Liver (tissue), 9 donors: ENCODE measurements around the gene ETFDH. TPM values are rescaled to one million over a fixed set of nuclear protein-coding genes. Genes with fewer than 3 reads are reported as not detected.

Experiments
- DNase-seq: peaks from one replicate; pipeline ENCODE4 v3.0.0-alpha.2; 2017; ENCODE audit warnings: low spot score
- H3K27ac ChIP-seq, 2 donors: one replicate each; pipeline ENCODE4 v1.7.0; 2013; ENCODE audit warnings: inconsistent platforms in 2 of 2, low read length in 2 of 2, control low read depth in 1 of 2, low read depth in 1 of 2, mild to moderate bottlenecking in 1 of 2
- H3K27me3 ChIP-seq, 4 donors: one replicate each; pipeline versions ENCODE4 v1.6.1 to v1.7.0; 2013; ENCODE audit warnings: low read length in 3 of 4, inconsistent platforms in 1 of 4, mild to moderate bottlenecking in 1 of 4, moderate library complexity in 1 of 4; ENCODE audit not compliant: control insufficient read depth in 4 of 4, insufficient read depth in 4 of 4
- H3K36me3 ChIP-seq, 4 donors: one replicate each; pipeline versions ENCODE4 v1.6.1 to v1.7.0; 2013; ENCODE audit warnings: low read length in 3 of 4, mild to moderate bottlenecking in 3 of 4, low read depth in 1 of 4, moderate library complexity in 1 of 4; ENCODE audit not compliant: control insufficient read depth in 4 of 4, insufficient read depth in 3 of 4
- H3K4me1 ChIP-seq, 4 donors: one replicate each; pipeline versions ENCODE4 v1.6.1 to v1.7.0; 2013; ENCODE audit warnings: low read length in 3 of 4, mild to moderate bottlenecking in 3 of 4, moderate library complexity in 1 of 4; ENCODE audit not compliant: control insufficient read depth in 4 of 4, insufficient read depth in 4 of 4
- H3K4me3 ChIP-seq, 3 donors: one replicate each; pipeline versions ENCODE4 v1.6.1 to v1.7.0; 2013; ENCODE audit warnings: low read length in 3 of 3, control low read depth in 1 of 3, low read depth in 1 of 3, mild to moderate bottlenecking in 1 of 3
- H3K9ac ChIP-seq, 2 donors: one replicate each; pipeline ENCODE4 v1.7.0; 2013; ENCODE audit warnings: low read length in 2 of 2, mild to moderate bottlenecking in 2 of 2, moderate library complexity in 2 of 2, control low read depth in 1 of 2, low read depth in 1 of 2
- H3K9me3 ChIP-seq, 4 donors: one replicate each; pipeline versions ENCODE4 v1.6.1 to v1.7.0; 2013; ENCODE audit warnings: low read length in 3 of 4; ENCODE audit not compliant: control insufficient read depth in 4 of 4
- ATF3 ChIP-seq: IDR thresholded peaks from 2 replicates; pipeline ENCODE4 v1.6.1; 2016; ENCODE audit warnings: antibody characterized with exemption
- CTCF ChIP-seq: fragments of 150-350 bp; IDR thresholded peaks from 2 replicates; pipeline ENCODE4 v1.5.1; 2017; ENCODE audit warnings: improper control_type of control experiment, low read depth, low read length; ENCODE audit not compliant: missing input control
- EGR1 ChIP-seq, 2 donors: IDR thresholded peaks; 2 replicates each; pipeline ENCODE4 v1.6.1; 2016 to 2018; ENCODE audit warnings: antibody characterized with exemption in 2 of 2, low read depth in 2 of 2
- FOXA1 ChIP-seq: IDR thresholded peaks from 2 replicates; pipeline ENCODE4 v1.6.1; 2016; ENCODE audit warnings: antibody characterized with exemption
- FOXA2 ChIP-seq: IDR thresholded peaks from 2 replicates; pipeline ENCODE4 v1.6.1; 2016; ENCODE audit warnings: antibody characterized with exemption
- GABPA ChIP-seq, 2 donors: IDR thresholded peaks in 1 of 2; conservative IDR thresholded peaks in 1 of 2; 2 replicates each; pipeline ENCODE4 v1.6.1; 2016; ENCODE audit warnings: antibody characterized with exemption in 2 of 2, mild to moderate bottlenecking in 1 of 2, moderate library complexity in 1 of 2
- HNF4A ChIP-seq, 2 donors: conservative IDR thresholded peaks; 2 replicates each; pipeline ENCODE4 v1.6.1; 2016; ENCODE audit warnings: antibody characterized with exemption in 2 of 2, mild to moderate bottlenecking in 2 of 2
- HNF4G ChIP-seq: IDR thresholded peaks from 2 replicates; pipeline ENCODE4 v1.6.1; 2016; ENCODE audit warnings: antibody characterized with exemption
- JUND ChIP-seq, 2 donors: IDR thresholded peaks; 2 replicates each; pipeline ENCODE4 v1.6.1; 2016; ENCODE audit warnings: antibody characterized with exemption in 2 of 2
- MAX ChIP-seq: IDR thresholded peaks from 2 replicates; pipeline ENCODE4 v1.6.1; 2016; ENCODE audit warnings: antibody characterized with exemption
- NR2F2 ChIP-seq: IDR thresholded peaks from 2 replicates; pipeline ENCODE4 v1.6.1; 2016; ENCODE audit warnings: antibody characterized with exemption
- RAD21 ChIP-seq, 2 donors: IDR thresholded peaks; 2 replicates each; pipeline ENCODE4 v1.6.1; 2016; ENCODE audit warnings: antibody characterized with exemption in 2 of 2, mild to moderate bottlenecking in 2 of 2
- REST ChIP-seq: IDR thresholded peaks from 2 replicates; pipeline ENCODE4 v1.6.1; 2016; ENCODE audit warnings: antibody characterized with exemption, mild to moderate bottlenecking
- RXRA ChIP-seq, 2 donors: IDR thresholded peaks; 2 replicates each; pipeline ENCODE4 v1.6.1; 2017 to 2018; ENCODE audit warnings: antibody characterized with exemption in 2 of 2, mild to moderate bottlenecking in 1 of 2
- SP1 ChIP-seq: IDR thresholded peaks from 2 replicates; pipeline ENCODE4 v1.6.1; 2018; ENCODE audit warnings: antibody characterized with exemption, mild to moderate bottlenecking
- TAF1 ChIP-seq: conservative IDR thresholded peaks from 2 replicates; pipeline ENCODE4 v1.6.1; 2016; ENCODE audit warnings: antibody characterized with exemption, mild to moderate bottlenecking
- YY1 ChIP-seq: IDR thresholded peaks from 2 replicates; pipeline ENCODE4 v1.6.1; 2016; ENCODE audit warnings: antibody characterized with exemption, mild to moderate bottlenecking
- ZBTB33 ChIP-seq: IDR thresholded peaks from 2 replicates; pipeline ENCODE4 v1.6.1; 2016; ENCODE audit warnings: antibody characterized with exemption
- WGBS: extraction: QIAGEN DNeasy Blood & Tissue Kit; methylation state at CpG from one replicate; pipeline ENCODE4 v1.1.7; 2013; 5-methylcytosine and 5-hydroxymethylcytosine counted together
- polyA plus RNA-seq, 2 donors: library from polyadenylated mRNA; stranded (reverse) in 1 of 2; unstranded in 1 of 2; fragments of 200-250 nt in 1 of 2; fragments of >200 nt in 1 of 2; fragmentation: Nextera tagmentation in 1 of 2; extraction: Ambion mirVana in 1 of 2; gene quantifications; one replicate each; pipeline versions ENCODE4 v1.2.1 to v1.2.3, GENCODE V29; 2013 to 2015
- total RNA-seq, 2 donors: library from RNA; depleted of rRNA; stranded (reverse); fragments of >200 nt; gene quantifications; one replicate each; pipeline ENCODE4 v1.2.3, GENCODE V29; 2014
- donor health status: healthy.
- donor health status: healthy.
- donor health status: healthy.
- donor health status: healthy.
- donor health status: healthy.

Gene ETFDH
- total and polyA plus RNA-seq, 4 donors: 40.7 to 151 (median 117) TPM

GRCh38 chr4:158704274-158704673, 32.2 kb downstream of the ETFDH start:
- Histone ChIP-seq H3K27ac (no peak overlapping the region), H3K9ac (no peak overlapping the region), H3K4me3 (no peak overlapping the region), H3K9me3 (no peaks in the 10 kb centered on the region), H3K27me3 (no peaks in the 10 kb centered on the region), H3K36me3 (peaks cover 10 to 64% (median 54%) of the 10 kb centered on the region in 4 donors), H3K4me1 (peaks cover 0 to 1% (median 0%) of the 10 kb centered on the region in 4 donors)
- WGBS: 95% methylated on average over 4 of the region's 4 CpGs
- TF ChIP-seq REST (no peak), EGR1 (IDR thresholded peaks at IDR 0.05; ENCODE audit: low read depth in 2 of 2) (no peak), HNF4A (conservative IDR thresholded peaks at IDR 0.05) (no peak), RAD21 (IDR thresholded peaks at IDR 0.05) (no peak), CTCF (no peak), SP1 (no peak), YY1 (no peak), MAX (no peak), JUND (IDR thresholded peaks at IDR 0.05) (no peak), NR2F2 (no peak), TAF1 (no peak), FOXA1 (no peak), GABPA (IDR thresholded peaks at IDR 0.05 in 1 of 2, conservative IDR thresholded peaks at IDR 0.05 in 1 of 2) (no peak), FOXA2 (no peak), ATF3 (no peak), RXRA (IDR thresholded peaks at IDR 0.05) (no peak), HNF4G (no peak), ZBTB33 (no peak)
- DNase-seq: no peak
